ENCODE results near the gene AKAP14. TPM values are rescaled to one million over a fixed set of nuclear protein-coding genes. Genes with fewer than 3 reads are reported as not detected.

AKAP14 gene
- total RNA-seq = not detected

DNA sequence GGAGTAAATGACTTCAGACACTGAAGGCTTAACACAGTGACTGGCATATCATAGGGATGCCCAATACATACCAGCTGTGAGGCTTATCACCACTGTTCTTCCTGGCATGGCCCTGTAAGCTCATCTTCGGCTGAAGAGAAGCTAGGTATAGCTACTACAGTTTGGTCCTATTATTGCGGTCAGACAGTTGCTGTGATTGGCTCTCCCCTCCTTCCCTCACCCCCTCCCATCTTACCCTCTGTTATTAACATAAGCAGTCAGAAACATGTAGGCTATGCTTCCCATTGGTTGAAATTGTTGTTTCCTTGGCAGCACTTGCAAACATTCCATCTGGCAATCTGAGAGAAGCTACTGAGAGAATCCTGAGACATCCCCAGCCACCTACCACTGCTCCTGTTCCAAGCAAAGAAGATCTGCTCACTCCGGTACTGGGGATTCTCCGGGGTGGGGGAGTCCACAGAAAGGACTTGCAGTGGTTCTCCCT lies at the start of gene AKAP14:
Gene AKAP14 (plus strand): TSS at position 51 of the 484 bp plus-strand sequence. CDS start 7,331 bp downstream, outside the sequence.
- H3K27ac ChIP-seq = no peak within 1 kb of the TSS
- DNase-seq (ENCODE audit: low spot score in 2 of 2) = no peak
- 51% methylated on average over 4 of the region's 4 CpGs; no CpG with 5 or more reads in 1 of the 2 donors for WGBS, 2 donors
- no peak for TF ChIP-seq POLR2A (IDR thresholded peaks at IDR 0.05)
- no peak for TF ChIP-seq EP300 (IDR thresholded peaks at IDR 0.05)
- TF ChIP-seq, protein P1, sequence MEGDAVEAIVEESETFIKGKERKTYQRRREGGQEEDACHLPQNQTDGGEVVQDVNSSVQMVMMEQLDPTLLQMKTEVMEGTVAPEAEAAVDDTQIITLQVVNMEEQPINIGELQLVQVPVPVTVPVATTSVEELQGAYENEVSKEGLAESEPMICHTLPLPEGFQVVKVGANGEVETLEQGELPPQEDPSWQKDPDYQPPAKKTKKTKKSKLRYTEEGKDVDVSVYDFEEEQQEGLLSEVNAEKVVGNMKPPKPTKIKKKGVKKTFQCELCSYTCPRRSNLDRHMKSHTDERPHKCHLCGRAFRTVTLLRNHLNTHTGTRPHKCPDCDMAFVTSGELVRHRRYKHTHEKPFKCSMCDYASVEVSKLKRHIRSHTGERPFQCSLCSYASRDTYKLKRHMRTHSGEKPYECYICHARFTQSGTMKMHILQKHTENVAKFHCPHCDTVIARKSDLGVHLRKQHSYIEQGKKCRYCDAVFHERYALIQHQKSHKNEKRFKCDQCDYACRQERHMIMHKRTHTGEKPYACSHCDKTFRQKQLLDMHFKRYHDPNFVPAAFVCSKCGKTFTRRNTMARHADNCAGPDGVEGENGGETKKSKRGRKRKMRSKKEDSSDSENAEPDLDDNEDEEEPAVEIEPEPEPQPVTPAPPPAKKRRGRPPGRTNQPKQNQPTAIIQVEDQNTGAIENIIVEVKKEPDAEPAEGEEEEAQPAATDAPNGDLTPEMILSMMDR (IDR thresholded peaks at IDR 0.05) = no peak
- H3K27me3 ChIP-seq = no peaks in the 10 kb centered on the region
- no peaks in the 10 kb centered on the region for H3K9me3 ChIP-seq
- no peaks in the 10 kb centered on the region for H3K4me1 ChIP-seq
- H3K36me3 ChIP-seq = no peaks in the 10 kb centered on the region
- no peak within 1 kb of the TSS for H3K4me3 ChIP-seq

DNA sequence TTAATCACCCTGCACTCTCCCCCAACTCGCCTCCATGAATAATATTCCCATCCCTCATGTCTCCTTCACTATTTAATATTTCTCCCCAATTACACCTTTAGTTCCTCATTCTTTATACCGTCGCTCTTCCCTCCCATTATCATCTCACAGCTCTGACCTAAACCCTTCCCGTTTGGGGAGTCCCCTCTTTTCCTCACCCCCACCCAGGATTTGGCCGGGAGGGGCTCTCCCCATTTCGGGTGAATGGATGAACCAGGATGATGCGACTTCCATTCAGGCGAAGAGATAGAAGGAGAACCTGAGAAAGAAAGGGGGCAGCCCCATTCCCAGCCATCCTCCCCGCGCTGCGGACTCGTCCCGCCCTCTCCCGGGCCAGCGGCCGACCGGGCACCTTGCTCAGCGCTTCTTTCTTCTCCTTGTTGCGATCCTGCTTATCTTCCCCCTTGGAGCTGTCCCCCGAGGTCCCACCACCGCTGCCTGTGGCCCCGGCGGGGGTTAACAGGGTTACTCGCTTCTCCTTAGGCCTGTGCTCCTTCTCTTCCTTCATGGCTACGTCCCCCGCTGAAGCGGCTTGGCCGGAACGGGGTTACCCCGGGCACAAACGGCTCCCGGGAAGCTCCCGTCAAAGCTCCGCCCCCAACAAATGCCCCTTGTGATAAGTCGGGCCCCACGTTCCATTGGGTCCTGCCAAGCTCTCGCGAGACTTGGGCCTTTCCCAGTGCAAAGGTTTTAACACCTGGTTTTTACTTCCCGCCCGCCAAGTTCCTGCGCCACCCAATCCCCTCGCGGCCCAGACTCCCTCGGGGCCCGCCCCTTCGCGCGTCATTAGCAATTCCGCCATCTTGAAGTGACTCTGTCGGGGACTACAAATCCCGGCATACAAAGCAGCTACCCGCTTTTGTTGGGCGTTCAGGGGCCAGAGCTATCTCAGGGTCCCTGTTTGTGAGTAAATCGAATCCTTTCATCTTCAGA lies 43.0 kb upstream of the AKAP14 start, which contains the start of gene UPF3B:
Gene UPF3B (minus strand): TSS at position 582 of the 972 bp plus-strand sequence. CDS start 35 bp downstream, at position 547.
- peak within 1 kb of the TSS; percentile 49 to 66 (median 56) for H3K4me3 ChIP-seq
- peaks cover 0 to 22% (median 0%) of the 10 kb centered on the region in 3 donors for H3K36me3 ChIP-seq
- 1 to 37% methylated on average over 11 to 54 of the region's 54 CpGs for WGBS, 2 donors
- peak; percentile 87 to 88 for DNase-seq (ENCODE audit: low spot score in 2 of 2)
- H3K27me3 ChIP-seq = no peaks in the 10 kb centered on the region
- H3K9me3 ChIP-seq = no peaks in the 10 kb centered on the region
- TF ChIP-seq POLR2A (IDR thresholded peaks at IDR 0.05) (peak in 1 of 2 donors; percentile 59), EP300 (IDR thresholded peaks at IDR 0.05) (peak; percentile 33 to 81)
- TF ChIP-seq, protein P1 (IDR thresholded peaks at IDR 0.05) = no peak
- no peaks in the 10 kb centered on the region for H3K4me1 ChIP-seq
- peak within 1 kb of the TSS; percentile 83 to 90 (median 90) for H3K27ac ChIP-seq

DNA sequence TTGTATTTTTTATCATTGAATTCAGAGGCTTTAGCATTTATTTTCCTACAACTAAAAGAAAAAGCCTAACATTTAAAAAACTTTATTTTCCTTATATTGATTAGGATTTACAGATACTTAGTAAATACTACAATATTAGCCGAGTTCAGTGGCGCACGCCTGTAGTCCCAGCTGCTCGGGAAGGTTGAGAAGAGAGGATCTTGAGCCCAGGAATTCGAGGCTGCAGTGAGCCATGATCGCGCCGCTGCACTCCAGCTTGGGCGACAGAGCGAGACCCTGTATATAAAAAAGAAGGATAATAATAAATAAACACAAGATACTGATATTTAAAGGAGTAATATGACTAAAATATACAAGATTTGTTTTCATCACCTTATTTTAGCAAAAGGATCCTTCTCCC lies 42.2 kb upstream of the AKAP14 start:
- H3K27ac ChIP-seq = peak overlapping the region; percentile 83 to 90 (median 90)

DNA sequence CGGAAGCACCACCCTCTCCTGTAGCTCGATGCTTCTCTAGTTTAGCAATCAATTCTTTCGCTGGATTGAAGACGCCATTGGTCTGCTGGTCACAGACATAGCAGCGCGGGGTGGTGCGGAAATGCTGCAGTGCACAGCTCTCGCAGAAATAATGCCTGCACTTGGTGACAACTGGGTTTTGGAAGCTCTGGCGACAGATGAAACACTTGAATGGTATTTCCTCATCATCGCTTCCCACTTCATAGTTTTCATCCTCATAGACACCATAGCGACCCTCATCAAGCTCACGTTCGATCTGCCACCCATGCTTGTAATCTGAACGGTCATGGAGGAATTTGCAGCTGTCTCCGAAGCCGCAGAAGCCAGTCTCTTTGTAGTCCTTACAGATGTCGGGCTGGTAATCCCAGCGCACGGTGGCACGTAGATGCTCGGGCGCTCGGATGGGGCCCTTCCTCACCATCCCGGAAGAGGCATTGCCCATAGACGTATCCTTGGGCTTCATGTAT lies 25.0 kb upstream of the AKAP14 start:
- Histone ChIP-seq H3K4me3 (peak overlapping the region; percentile 42 to 67 (median 64)), H3K27ac (peak overlapping the region; percentile 44 to 96 (median 94)), H3K9me3 (no peaks in the 10 kb centered on the region), H3K4me1 (peaks cover 0 to 23% (median 0%) of the 10 kb centered on the region in 4 donors), H3K36me3 (peaks cover 0 to 4% (median 0%) of the 10 kb centered on the region in 3 donors), H3K27me3 (no peaks in the 10 kb centered on the region)
- TF ChIP-seq EP300 (IDR thresholded peaks at IDR 0.05) (no peak), POLR2A (IDR thresholded peaks at IDR 0.05) (no peak)
- TF ChIP-seq, protein P1 (IDR thresholded peaks at IDR 0.05) = no peak
- no peak for DNase-seq (ENCODE audit: low spot score in 2 of 2)
- 1 to 32% methylated on average over 25 of the region's 25 CpGs for WGBS, 2 donors

More for the DNA sequence above, 42.2 kb upstream of the AKAP14 start:
- Histone ChIP-seq H3K27me3 (no peaks in the 10 kb centered on the region), H3K4me3 (peak overlapping the region; percentile 32 to 61 (median 45)), H3K9me3 (no peaks in the 10 kb centered on the region), H3K36me3 (peaks cover 0 to 18% (median 0%) of the 10 kb centered on the region in 3 donors), H3K4me1 (no peaks in the 10 kb centered on the region)
- 14 to 54% methylated on average over 10 of the region's 10 CpGs for WGBS, 2 donors
- TF ChIP-seq POLR2A (IDR thresholded peaks at IDR 0.05) = no peak
- no peak for TF ChIP-seq EP300 (IDR thresholded peaks at IDR 0.05)
- TF ChIP-seq, protein P1 (IDR thresholded peaks at IDR 0.05) = no peak
- DNase-seq (ENCODE audit: low spot score in 2 of 2) = peak in 1 of 2 donors; percentile 14
